Measurements from ENCODE around the gene FAM222A.

FAM222A gene

GRCh38 chr12:109683316-109683715, 30.3 kb upstream of the FAM222A start:
- no peak for DNase-seq (ENCODE audit: low read depth, low spot score)
- no peaks in the 10 kb centered on the region for H3K27me3 ChIP-seq (ENCODE audit: insufficient read depth, insufficient read length)
- no peaks in the 10 kb centered on the region for H3K9me3 ChIP-seq (ENCODE audit: insufficient read depth, low read length)
- H3K4me3 ChIP-seq (ENCODE audit: insufficient read length, low read depth) = no peak overlapping the region
- no peak overlapping the region for H3K9ac ChIP-seq (ENCODE audit: insufficient read length, low read depth)
- no peaks in the 10 kb centered on the region for H3K4me1 ChIP-seq (ENCODE audit: insufficient read depth, insufficient read length)
- no peaks in the 10 kb centered on the region for H3K36me3 ChIP-seq (ENCODE audit: insufficient read depth, insufficient read length, low read length)
- no peak for TF ChIP-seq YY1 (IDR thresholded peaks at IDR 0.05; ENCODE audit: insufficient read depth, insufficient read length)
- TF ChIP-seq ZNF274 (IDR thresholded peaks at IDR 0.05; ENCODE audit: low read depth, low read length) = no peak
- no peak for TF ChIP-seq SUZ12 (IDR thresholded peaks at IDR 0.05; ENCODE audit: extremely low read depth, insufficient read depth, insufficient read length)

- Histone ChIP-seq H3K9me3 (ENCODE audit: insufficient read depth, low read length) (no peaks in the 10 kb centered on the region), H3K4me3 (ENCODE audit: insufficient read length, low read depth) (no peak overlapping the region), H3K27me3 (ENCODE audit: insufficient read depth, insufficient read length) (no peaks in the 10 kb centered on the region), H3K36me3 (ENCODE audit: insufficient read depth, insufficient read length, low read length) (no peaks in the 10 kb centered on the region), H3K9ac (ENCODE audit: insufficient read length, low read depth) (no peak overlapping the region), H3K4me1 (ENCODE audit: insufficient read depth, insufficient read length) (no peaks in the 10 kb centered on the region)
- no peak for TF ChIP-seq SUZ12 (IDR thresholded peaks at IDR 0.05; ENCODE audit: extremely low read depth, insufficient read depth, insufficient read length)
- no peak for TF ChIP-seq YY1 (IDR thresholded peaks at IDR 0.05; ENCODE audit: insufficient read depth, insufficient read length)
- TF ChIP-seq ZNF274 (IDR thresholded peaks at IDR 0.05; ENCODE audit: low read depth, low read length) = no peak
- no peak for DNase-seq (ENCODE audit: low read depth, low spot score)
Observed at GRCh38 chr12:109685574-109686447, 27.8 kb upstream of the FAM222A start.

- DNase-seq (ENCODE audit: low read depth, low spot score) = no peak
Observed at GRCh38 chr12:109686523-109686922, 27.1 kb upstream of the FAM222A start.

GRCh38 chr12:109687250-109687649, 26.4 kb upstream of the FAM222A start:
- Histone ChIP-seq H3K9me3 (ENCODE audit: insufficient read depth, low read length) (no peaks in the 10 kb centered on the region), H3K4me3 (ENCODE audit: insufficient read length, low read depth) (no peak overlapping the region), H3K4me1 (ENCODE audit: insufficient read depth, insufficient read length) (no peaks in the 10 kb centered on the region), H3K9ac (ENCODE audit: insufficient read length, low read depth) (no peak overlapping the region), H3K27me3 (ENCODE audit: insufficient read depth, insufficient read length) (no peaks in the 10 kb centered on the region), H3K36me3 (ENCODE audit: insufficient read depth, insufficient read length, low read length) (no peaks in the 10 kb centered on the region)
- no peak for DNase-seq (ENCODE audit: low read depth, low spot score)
- TF ChIP-seq ZNF274 (IDR thresholded peaks at IDR 0.05; ENCODE audit: low read depth, low read length) (no peak), YY1 (IDR thresholded peaks at IDR 0.05; ENCODE audit: insufficient read depth, insufficient read length) (no peak), SUZ12 (IDR thresholded peaks at IDR 0.05; ENCODE audit: extremely low read depth, insufficient read depth, insufficient read length) (no peak)

More at GRCh38 chr12:109686523-109686922, 27.1 kb upstream of the FAM222A start:
- Histone ChIP-seq H3K36me3 (ENCODE audit: insufficient read depth, insufficient read length, low read length) (no peaks in the 10 kb centered on the region), H3K4me3 (ENCODE audit: insufficient read length, low read depth) (no peak overlapping the region), H3K9ac (ENCODE audit: insufficient read length, low read depth) (no peak overlapping the region), H3K27me3 (ENCODE audit: insufficient read depth, insufficient read length) (no peaks in the 10 kb centered on the region), H3K4me1 (ENCODE audit: insufficient read depth, insufficient read length) (no peaks in the 10 kb centered on the region), H3K9me3 (ENCODE audit: insufficient read depth, low read length) (no peaks in the 10 kb centered on the region)
- no peak for TF ChIP-seq SUZ12 (IDR thresholded peaks at IDR 0.05; ENCODE audit: extremely low read depth, insufficient read depth, insufficient read length)
- no peak for TF ChIP-seq ZNF274 (IDR thresholded peaks at IDR 0.05; ENCODE audit: low read depth, low read length)
- TF ChIP-seq YY1 (IDR thresholded peaks at IDR 0.05; ENCODE audit: insufficient read depth, insufficient read length) = no peak

GRCh38 chr12:109689426-109689825, 24.2 kb upstream of the FAM222A start:
- Histone ChIP-seq H3K27me3 (ENCODE audit: insufficient read depth, insufficient read length) (no peaks in the 10 kb centered on the region), H3K4me3 (ENCODE audit: insufficient read length, low read depth) (no peak overlapping the region)
- TF ChIP-seq SUZ12 (IDR thresholded peaks at IDR 0.05; ENCODE audit: extremely low read depth, insufficient read depth, insufficient read length) (no peak), ZNF274 (IDR thresholded peaks at IDR 0.05; ENCODE audit: low read depth, low read length) (no peak), YY1 (IDR thresholded peaks at IDR 0.05; ENCODE audit: insufficient read depth, insufficient read length) (no peak)

GRCh38 chr12:109693160-109693559, 20.5 kb upstream of the FAM222A start:
- H3K4me3 ChIP-seq (ENCODE audit: insufficient read length, low read depth) = no peak overlapping the region

More at GRCh38 chr12:109689426-109689825, 24.2 kb upstream of the FAM222A start:
- no peak for DNase-seq (ENCODE audit: low read depth, low spot score)
- Histone ChIP-seq H3K9ac (ENCODE audit: insufficient read length, low read depth) (no peak overlapping the region), H3K36me3 (ENCODE audit: insufficient read depth, insufficient read length, low read length) (no peaks in the 10 kb centered on the region), H3K4me1 (ENCODE audit: insufficient read depth, insufficient read length) (no peaks in the 10 kb centered on the region), H3K9me3 (ENCODE audit: insufficient read depth, low read length) (no peaks in the 10 kb centered on the region)

More at GRCh38 chr12:109693160-109693559, 20.5 kb upstream of the FAM222A start:
- Histone ChIP-seq H3K9ac (ENCODE audit: insufficient read length, low read depth) (no peak overlapping the region), H3K4me1 (ENCODE audit: insufficient read depth, insufficient read length) (peaks cover 17% of the 10 kb centered on the region), H3K9me3 (ENCODE audit: insufficient read depth, low read length) (no peaks in the 10 kb centered on the region), H3K36me3 (ENCODE audit: insufficient read depth, insufficient read length, low read length) (no peaks in the 10 kb centered on the region), H3K27me3 (ENCODE audit: insufficient read depth, insufficient read length) (no peaks in the 10 kb centered on the region)
- no peak for TF ChIP-seq ZNF274 (IDR thresholded peaks at IDR 0.05; ENCODE audit: low read depth, low read length)
- no peak for TF ChIP-seq YY1 (IDR thresholded peaks at IDR 0.05; ENCODE audit: insufficient read depth, insufficient read length)
- TF ChIP-seq SUZ12 (IDR thresholded peaks at IDR 0.05; ENCODE audit: extremely low read depth, insufficient read depth, insufficient read length) = no peak
- no peak for DNase-seq (ENCODE audit: low read depth, low spot score)

Measured in NT2/D1 (cell line).